Right lobe of liver (tissue), 6 donors: ENCODE data around the gene ITGB1. TPM values are rescaled to one million over a fixed set of nuclear protein-coding genes. Genes with fewer than 3 reads are reported as not detected.

ENCODE experiments used
- ATAC-seq, 4 donors: fragments of 200-7000 bp; cut with Tn5 transposase; one replicate each; pipeline ENCODE4 v1.9.1; 2020; ENCODE audit warnings: mild to moderate bottlenecking in 4 of 4, moderate library complexity in 4 of 4
- DNase-seq, 3 donors: peaks; one replicate each; pipeline ENCODE4 v3.0.0-alpha.2; 2020
- H3K27ac ChIP-seq, 3 donors: fragments of 200-600 bp; one replicate each; pipeline ENCODE4 v1.8.0; 2022
- H3K27me3 ChIP-seq, 2 donors: fragments of 200-600 bp; one replicate each; pipeline ENCODE4 v1.8.0; 2022
- H3K36me3 ChIP-seq, 4 donors: fragments of 200-600 bp; sonication (generic) in 1 of 4; one replicate each; pipeline versions ENCODE4 v1.5.1 to v1.8.0; 2017 to 2022; ENCODE audit warnings: control low read depth in 1 of 4
- H3K4me1 ChIP-seq, 4 donors: fragments of 200-600 bp; sonication (generic) in 1 of 4; one replicate each; pipeline versions ENCODE4 v1.5.1 to v1.8.0; 2017 to 2022; ENCODE audit warnings: control low read depth in 1 of 4
- H3K4me3 ChIP-seq, 3 donors: fragments of 200-600 bp; one replicate each; pipeline ENCODE4 v1.8.0; 2022
- H3K9me3 ChIP-seq, 4 donors: fragments of 200-600 bp; sonication (generic) in 1 of 4; one replicate each; pipeline versions ENCODE4 v1.5.1 to v1.8.0; 2017 to 2022; ENCODE audit warnings: control low read depth in 1 of 4
- CTCF ChIP-seq, 4 donors: fragments of 200-600 bp in 3 of 4; fragments of 450-650 bp in 1 of 4; IDR thresholded peaks; one replicate each; pipeline versions ENCODE4 v1.5.1 to v1.8.0; 2016 to 2022; ENCODE audit warnings: antibody characterized with exemption in 4 of 4, mild to moderate bottlenecking in 2 of 4
- POLR2A ChIP-seq: fragments of 450-650 bp; IDR thresholded peaks from one replicate; pipeline ENCODE4 v1.6.1; 2017; ENCODE audit warnings: antibody characterized with exemption, mild to moderate bottlenecking
- WGBS: methylation state at CpG from one replicate; pipeline ENCODE4 v1.1.6; 2018; ENCODE audit warnings: low coverage, low lambda C conversion rate; ENCODE audit not compliant: insufficient coverage; ENCODE audit errors: missing lambda C conversion rate; 5-methylcytosine and 5-hydroxymethylcytosine counted together
- intact Hi-C, 2 donors: fragments of 100-400 bp; cut with DNase I; formaldehyde crosslinking; loops; one replicate each; pipeline versions ENCODE4 v1.11.2 to v1.14.1; 2022
- total RNA-seq, 6 experiments: library from RNA; depleted of rRNA in 2 of 6; stranded (reverse); fragments of >200 nt in 2 of 6; fragmentation: NEBNext Ultra II Directional in 3 of 6; extraction: Animal tissue kit (Norgen Biotek cat#: 25700) in 3 of 6; gene quantifications; one replicate each; pipeline versions ENCODE4 v1.1.0 to v1.2.4, GENCODE V29; 2016 to 2023
- donor health status: DM: no; HTN: yes; CAD: no.
- donor health status: DM: no; HTN: no; CAD: no.
- donor health status: DM: no; HTN: no; CAD: no.
- donor health status: DM: no; HTN: yes; CAD: no.
- donor health status: DM: no; HTN: yes; CAD: no.

Gene ITGB1
- total RNA-seq, 6 experiments from 2014 or later, result 120 to 301 (median 239) TPM

- WGBS, result 80% methylated on average over 1 of the region's 3 CpGs
- no peak for DNase-seq
- peaks cover 0 to 6% (median under 1%) of the 10 kb centered on the region in 4 donors for H3K4me1 ChIP-seq
- no peak overlapping the region for H3K27ac ChIP-seq
- no peak for ATAC-seq
- H3K4me3 ChIP-seq, result no peak overlapping the region
- no peak for TF ChIP-seq CTCF (IDR thresholded peaks at IDR 0.05)
- TF ChIP-seq POLR2A, result no peak
- H3K27me3 ChIP-seq, result no peaks in the 10 kb centered on the region
- H3K9me3 ChIP-seq, result no peaks in the 10 kb centered on the region
- no peaks in the 10 kb centered on the region for H3K36me3 ChIP-seq
- intact Hi-C loops, result no loop called here
Measured at GRCh38 chr10:32964270-32964669, 6.2 kb upstream of the ITGB1 start.

GRCh38 chr10:32963096-32963495, 5.1 kb upstream of the ITGB1 start:
- H3K27me3 ChIP-seq, result no peaks in the 10 kb centered on the region
- ATAC-seq (no peak), DNase-seq (no peak)
- intact Hi-C loops, result no loop called here
- 68% methylated on average over 3 of the region's 3 CpGs for WGBS
- peaks cover 0 to 8% (median 2%) of the 10 kb centered on the region in 4 donors for H3K4me1 ChIP-seq
- peak overlapping the region in 1 of 3 donors; percentile 22 for H3K27ac ChIP-seq
- no peak overlapping the region for H3K4me3 ChIP-seq
- no peaks in the 10 kb centered on the region for H3K36me3 ChIP-seq
- H3K9me3 ChIP-seq, result no peaks in the 10 kb centered on the region
- TF ChIP-seq CTCF (IDR thresholded peaks at IDR 0.05), result no peak
- no peak for TF ChIP-seq POLR2A

- DNase-seq (no peak), ATAC-seq (no peak)
- H3K36me3 ChIP-seq, result no peaks in the 10 kb centered on the region
- 58% methylated on average over 4 of the region's 4 CpGs for WGBS
- H3K9me3 ChIP-seq, result no peaks in the 10 kb centered on the region
- intact Hi-C loops, result no loop called here
- no peaks in the 10 kb centered on the region for H3K27me3 ChIP-seq
- H3K4me3 ChIP-seq, result no peak overlapping the region
- TF ChIP-seq CTCF (IDR thresholded peaks at IDR 0.05) (no peak), POLR2A (no peak)
- peak overlapping the region; percentile 9 to 29 (median 22) for H3K27ac ChIP-seq
- H3K4me1 ChIP-seq, result peaks cover 0 to 8% (median 2%) of the 10 kb centered on the region in 4 donors
Measured at GRCh38 chr10:32962521-32962920, 4.5 kb upstream of the ITGB1 start.

GRCh38 chr10:32961895-32962369, 3.9 kb upstream of the ITGB1 start:
- peak in 2 of 4 donors; percentile 6 to 13 for ATAC-seq
- Histone ChIP-seq H3K36me3 (no peaks in the 10 kb centered on the region), H3K4me1 (peaks cover 0 to 8% (median 2%) of the 10 kb centered on the region in 4 donors), H3K4me3 (no peak overlapping the region), H3K9me3 (no peaks in the 10 kb centered on the region), H3K27ac (peak overlapping the region in 2 of 3 donors; percentile 29 to 35), H3K27me3 (no peaks in the 10 kb centered on the region)
- TF ChIP-seq CTCF (IDR thresholded peaks at IDR 0.05) (no peak), POLR2A (peak; percentile 38)
- WGBS, result 54% methylated on average over 2 of the region's 2 CpGs
- DNase-seq, result no peak
- intact Hi-C loops, result no loop called here
